Keratinocyte (primary cell): ENCODE measurements around the gene BNIP3. TPM values are rescaled to one million over a fixed set of nuclear protein-coding genes. Genes with fewer than 3 reads are reported as not detected.

Experiments
- DNase-seq: peaks from one replicate; pipeline ENCODE4 v3.0.0-alpha.2; 2011; ENCODE audit warnings: low read depth, missing footprints, low spot score
- FAIRE-seq: peaks from 2 replicates; lab custom pipeline; 2011; peaks lifted over from hg19 to GRCh38; lab: Jason Lieb, UNC
- H2AFZ ChIP-seq: 2 replicates; pipeline ENCODE4 v1.6.0; 2012; ENCODE audit warnings: low read length, control low read depth, inconsistent platforms; ENCODE audit not compliant: control insufficient read depth
- H3K27ac ChIP-seq: 2 replicates; pipeline ENCODE4 v1.5.1; 2011; ENCODE audit warnings: low read length; ENCODE audit not compliant: control insufficient read depth, insufficient read depth
- H3K27me3 ChIP-seq: 3 replicates; pipeline ENCODE4 v1.6.0; 2011; ENCODE audit warnings: low read length; ENCODE audit not compliant: control insufficient read depth, insufficient read depth; ENCODE audit errors: extremely low read depth
- H3K36me3 ChIP-seq, 2 experiments: 2 replicates in 1 of 2; 3 replicates in 1 of 2; pipeline ENCODE4 v1.5.1; 2011; ENCODE audit warnings: low read length in 2 of 2, mild to moderate bottlenecking in 1 of 2; ENCODE audit not compliant: control insufficient read depth in 2 of 2, insufficient read depth in 2 of 2; ENCODE audit errors: extremely low read depth in 1 of 2
- H3K4me1 ChIP-seq: 3 replicates; pipeline ENCODE4 v1.5.1; 2011; ENCODE audit warnings: low read length; ENCODE audit not compliant: control insufficient read depth, insufficient read depth; ENCODE audit errors: extremely low read depth
- H3K4me2 ChIP-seq: 3 replicates; pipeline ENCODE4 v1.6.0; 2011; ENCODE audit warnings: low read depth, low read length; ENCODE audit not compliant: control insufficient read depth, insufficient read depth; ENCODE audit errors: extremely low read depth
- H3K4me3 ChIP-seq, 3 experiments: fragments of 200-600 bp in 1 of 3; sonication (generic) in 1 of 3; 2 replicates in 2 of 3; 3 replicates in 1 of 3; pipeline ENCODE4 v1.5.1; 2011 to 2016; ENCODE audit warnings: low read length in 3 of 3, mild to moderate bottlenecking in 3 of 3, control low read depth in 2 of 3, inconsistent platforms in 1 of 3, low read depth in 1 of 3, mixed read lengths in 1 of 3, mixed run types in 1 of 3, moderate library complexity in 1 of 3; ENCODE audit not compliant: control insufficient read depth in 2 of 3, insufficient read depth in 2 of 3; ENCODE audit errors: extremely low read depth in 1 of 3
- H3K79me2 ChIP-seq: 2 replicates; pipeline ENCODE4 v1.6.0; 2012; ENCODE audit warnings: low read length; ENCODE audit not compliant: control insufficient read depth, insufficient read depth
- H3K9ac ChIP-seq: 3 replicates; pipeline ENCODE4 v1.6.0; 2011; ENCODE audit warnings: low read length; ENCODE audit not compliant: control insufficient read depth, insufficient read depth; ENCODE audit errors: extremely low read depth
- H3K9me1 ChIP-seq: 3 replicates; pipeline ENCODE4 v1.6.0; 2011; ENCODE audit warnings: low read length; ENCODE audit not compliant: control insufficient read depth, insufficient read depth; ENCODE audit errors: extremely low read depth
- H3K9me3 ChIP-seq: 2 replicates; pipeline ENCODE4 v1.5.1; 2012; ENCODE audit warnings: low read depth, low read length; ENCODE audit not compliant: control insufficient read depth
- H4K20me1 ChIP-seq: 3 replicates; pipeline ENCODE4 v1.6.0; 2011; ENCODE audit warnings: low read length; ENCODE audit not compliant: control insufficient read depth, insufficient read depth; ENCODE audit errors: extremely low read depth
- CTCF ChIP-seq, 3 experiments: IDR thresholded peaks in 1 of 3; conservative IDR thresholded peaks in 1 of 3; optimal IDR thresholded peaks in 1 of 3; 2 replicates in 2 of 3; 3 replicates in 1 of 3; pipeline versions ENCODE3 to v1.5.1; 2011; ENCODE audit warnings: low read length in 3 of 3, mild to moderate bottlenecking in 3 of 3, moderate library complexity in 2 of 3, control low read depth in 1 of 3, inconsistent platforms in 1 of 3; ENCODE audit not compliant: insufficient read depth in 2 of 3; ENCODE audit errors: extremely low read depth in 1 of 3
- EZH2 ChIP-seq: IDR thresholded peaks from one replicate; pipeline ENCODE4 v1.6.1; 2012; ENCODE audit warnings: inconsistent platforms, mild to moderate bottlenecking, low read length, moderate library complexity
- dilution Hi-C: fragments of 300-500 bp; cut with MboI; formaldehyde crosslinking; loops from one replicate; pipeline ENCODE4 v1.7.0; 2020; ENCODE audit warnings: low sequenced_read_pairs; ENCODE audit not compliant: extremely low pct_ligation_motif_present
- polyA plus RNA-seq, 5 experiments: library from polyadenylated mRNA; depleted of rRNA in 3 of 5; stranded (reverse) in 3 of 5; stranded (forward) in 1 of 5; unstranded in 1 of 5; fragments of >200 nt; gene quantifications; 1 replicate in 1 of 5; 2 replicates in 3 of 5; 3 replicates in 1 of 5; pipeline versions ENCODE4 v1.2.1 to v1.2.3, GENCODE V29; 2011 to 2012; ENCODE audit warnings: missing spikeins in 2 of 5, low read depth in 1 of 5, low replicate concordance in 1 of 5

The BNIP3 gene
- polyA plus RNA-seq, 1 donor (not counting 4 experiments of a cell fraction or from before 2014, with no cell fraction given) = 77.9 TPM

GRCh38 chr10:132005147-132005546 is 23.4 kb upstream of the BNIP3 start:
- Histone ChIP-seq H3K27ac (no peak overlapping the region), H3K9me1 (no peaks in the 10 kb centered on the region), H3K9ac (no peak overlapping the region), H3K27me3 (no peaks in the 10 kb centered on the region), H3K79me2 (no peaks in the 10 kb centered on the region), H3K9me3 (no peaks in the 10 kb centered on the region), H3K4me1 (no peaks in the 10 kb centered on the region), H3K36me3 (no peaks in the 10 kb centered on the region), H3K4me3 (no peak overlapping the region), H3K4me2 (no peak overlapping the region), H4K20me1 (no peaks in the 10 kb centered on the region), H2AFZ (no peak overlapping the region)
- FAIRE-seq = no peak
- TF ChIP-seq CTCF (optimal IDR thresholded peaks at IDR 0.05 in 1 of 3, IDR thresholded peaks at IDR 0.05 in 1 of 3, conservative IDR thresholded peaks at IDR 0.05 in 1 of 3; ENCODE audit: extremely low read depth in 1 of 3, insufficient read depth in 2 of 3, low read length in 3 of 3) = no peak
- no peak for TF ChIP-seq EZH2
- dilution Hi-C loops = no loop called here
- no peak for DNase-seq

- Histone ChIP-seq H3K27me3 (no peaks in the 10 kb centered on the region), H3K4me2 (no peak overlapping the region), H3K36me3 (no peaks in the 10 kb centered on the region), H3K9me1 (no peaks in the 10 kb centered on the region), H3K27ac (no peak overlapping the region), H3K9ac (no peak overlapping the region), H3K79me2 (no peaks in the 10 kb centered on the region), H3K4me3 (no peak overlapping the region), H3K4me1 (no peaks in the 10 kb centered on the region), H3K9me3 (no peaks in the 10 kb centered on the region), H4K20me1 (no peaks in the 10 kb centered on the region), H2AFZ (no peak overlapping the region)
- dilution Hi-C loops = no loop called here
- no peak for TF ChIP-seq EZH2
- no peak for FAIRE-seq
- no peak for DNase-seq
These were observed 22.3 kb upstream of the BNIP3 start for GRCh38 chr10:132004052-132004451.

- DNase-seq (no peak), FAIRE-seq (no peak)
- Histone ChIP-seq H3K9ac (no peak overlapping the region), H3K4me3 (no peak overlapping the region), H3K4me1 (no peaks in the 10 kb centered on the region), H3K27me3 (no peaks in the 10 kb centered on the region), H3K4me2 (no peak overlapping the region), H3K27ac (no peak overlapping the region), H3K9me1 (no peaks in the 10 kb centered on the region), H3K9me3 (no peaks in the 10 kb centered on the region), H4K20me1 (no peaks in the 10 kb centered on the region), H2AFZ (no peak overlapping the region), H3K79me2 (no peaks in the 10 kb centered on the region), H3K36me3 (no peaks in the 10 kb centered on the region)
- TF ChIP-seq CTCF (optimal IDR thresholded peaks at IDR 0.05 in 1 of 3, IDR thresholded peaks at IDR 0.05 in 1 of 3, conservative IDR thresholded peaks at IDR 0.05 in 1 of 3; ENCODE audit: extremely low read depth in 1 of 3, insufficient read depth in 2 of 3, low read length in 3 of 3) (no peak), EZH2 (no peak)
- dilution Hi-C loops = no loop called here
These were observed 21.7 kb upstream of the BNIP3 start for GRCh38 chr10:132003282-132003924.
